Loucy (cell line): ENCODE data around the gene TREML2.
"Not testable (repeated sequence)": the region's sequence is repeated elsewhere in the genome, so short reads cannot be mapped to it uniquely, and the experiment has no call there.

Experiments
- CTCF ChIP-seq: fragments of 200-600 bp; sonication (generic); conservative IDR thresholded peaks from 2 replicates; pipeline ENCODE4 v1.5.1; 2014; ENCODE audit warnings: mild to moderate bottlenecking, antibody characterized with exemption, low read length
- EZH2phosphoT487 ChIP-seq: fragments of 200-600 bp; IDR thresholded peaks from 2 replicates; pipeline ENCODE4 v1.6.1; 2018; ENCODE audit warnings: antibody characterized with exemption, mild to moderate bottlenecking, moderate library complexity, borderline replicate concordance

GRCh38 chr6:41246529-41246928 is 45.6 kb upstream of the TREML2 start:
- not testable (repeated sequence) for TF ChIP-seq CTCF, EZH2phosphoT487
